MV-4-11 (cell line): ENCODE data around the gene TPRG1.
A peak's percentile ranks its signal among the peaks of the same experiment; 100 is the strongest.

Experiments
- DNase-seq: peaks from one replicate; lab custom pipeline; 2025; lab: John Stamatoyannopoulos, UW

Gene TPRG1

DNA sequence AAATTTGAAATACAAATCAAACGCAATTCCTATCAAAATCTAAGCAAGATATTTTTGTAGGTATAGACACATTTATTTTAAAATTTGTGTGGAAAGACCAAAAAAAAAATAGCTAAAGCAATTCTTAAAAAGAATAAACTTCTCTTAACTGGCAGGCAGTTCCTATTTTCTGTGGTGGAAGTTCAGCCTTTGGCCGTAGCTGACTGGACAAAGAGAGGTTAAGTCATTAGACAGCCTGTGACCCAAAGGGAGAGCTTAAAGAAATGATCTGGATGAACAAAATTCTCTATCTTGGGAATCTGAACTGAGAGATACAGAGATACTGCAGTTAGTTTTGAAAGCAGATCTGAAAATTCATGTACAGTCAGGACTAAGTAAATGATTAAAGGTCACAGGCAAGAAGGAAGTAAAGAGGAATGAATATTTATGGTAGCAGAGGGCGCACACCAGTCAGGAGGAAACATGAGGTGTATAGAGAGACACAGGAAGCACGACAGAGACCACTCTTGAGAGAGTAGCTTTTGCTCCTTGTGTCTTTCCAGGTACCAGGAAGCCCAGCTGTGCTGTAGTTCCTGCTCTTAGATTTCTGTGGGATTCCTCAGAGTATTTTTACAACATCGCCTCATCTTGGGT, 57.5 kb downstream of the TPRG1 start:
- peak; percentile 35 for DNase-seq

GRCh38 chr3:189232790-189233189, 61.0 kb downstream of the TPRG1 start:
- DNase-seq = no peak

GRCh38 chr3:189233225-189233858, 61.6 kb downstream of the TPRG1 start:
- peak; percentile 34 for DNase-seq

DNA sequence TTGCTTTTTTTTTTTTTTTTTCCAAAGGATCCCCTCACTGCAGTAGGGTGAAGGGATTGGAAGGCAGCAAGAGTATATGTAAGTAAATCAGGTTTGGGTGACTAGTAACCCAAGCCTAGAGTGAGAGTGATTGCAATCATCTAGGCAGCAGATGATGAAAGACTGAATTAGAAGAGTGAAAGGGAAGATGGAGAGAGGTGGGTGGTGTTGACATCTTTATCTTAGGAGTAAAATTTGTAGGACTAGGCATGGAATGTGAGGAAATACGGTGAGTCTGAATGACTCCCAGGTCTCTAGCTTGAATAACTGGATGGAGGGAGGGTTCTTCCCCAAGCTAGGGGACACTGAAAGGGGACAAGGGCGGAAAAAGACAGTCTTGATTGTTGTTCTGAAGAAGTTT, 63.4 kb downstream of the TPRG1 start:
- no peak for DNase-seq

- DNase-seq = peak; percentile 87
Observed at GRCh38 chr3:189236352-189236751, 64.6 kb downstream of the TPRG1 start.

DNA sequence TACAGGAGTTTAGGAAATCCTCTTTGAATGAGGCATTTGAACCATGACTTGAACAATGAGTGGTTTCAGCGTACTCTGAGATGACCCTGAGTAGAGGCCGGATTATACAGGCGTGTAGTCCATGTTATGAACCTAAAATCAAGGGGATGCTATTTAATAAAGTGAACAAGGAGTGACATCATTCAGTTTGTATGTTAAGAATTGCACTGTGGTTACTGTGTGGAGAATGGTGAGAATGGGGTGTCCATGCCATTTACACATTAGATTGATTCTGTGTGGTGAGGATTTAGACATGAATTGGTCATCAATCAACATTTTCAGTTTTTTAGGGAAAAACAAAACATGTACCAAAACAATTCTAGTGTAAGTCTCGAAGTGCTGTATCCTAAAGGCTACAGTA, 65.8 kb downstream of the TPRG1 start:
- DNase-seq = no peak

DNA sequence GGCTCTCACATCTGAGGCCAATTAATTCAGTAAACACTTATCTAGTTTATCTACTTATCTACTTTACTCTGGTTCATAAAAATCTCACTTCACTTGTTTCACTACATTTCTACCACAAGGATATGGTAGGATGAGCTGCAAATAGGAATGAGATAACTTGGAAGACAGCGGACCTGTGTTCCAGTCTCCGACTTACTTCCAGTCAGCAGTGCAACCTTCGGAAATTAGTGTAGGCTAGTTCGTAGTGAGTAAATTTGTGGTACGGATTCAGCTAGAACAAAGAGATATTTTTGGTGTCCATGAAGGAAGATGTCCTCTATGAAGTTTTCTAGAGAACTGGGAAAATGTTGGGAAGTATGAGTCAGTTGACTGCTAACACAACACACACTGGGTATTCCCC, 66.3 kb downstream of the TPRG1 start:
- no peak for DNase-seq

GRCh38 chr3:189239616-189240015, 67.8 kb downstream of the TPRG1 start:
- no peak for DNase-seq

GRCh38 chr3:189249987-189250386, 78.2 kb downstream of the TPRG1 start:
- DNase-seq = no peak

DNA sequence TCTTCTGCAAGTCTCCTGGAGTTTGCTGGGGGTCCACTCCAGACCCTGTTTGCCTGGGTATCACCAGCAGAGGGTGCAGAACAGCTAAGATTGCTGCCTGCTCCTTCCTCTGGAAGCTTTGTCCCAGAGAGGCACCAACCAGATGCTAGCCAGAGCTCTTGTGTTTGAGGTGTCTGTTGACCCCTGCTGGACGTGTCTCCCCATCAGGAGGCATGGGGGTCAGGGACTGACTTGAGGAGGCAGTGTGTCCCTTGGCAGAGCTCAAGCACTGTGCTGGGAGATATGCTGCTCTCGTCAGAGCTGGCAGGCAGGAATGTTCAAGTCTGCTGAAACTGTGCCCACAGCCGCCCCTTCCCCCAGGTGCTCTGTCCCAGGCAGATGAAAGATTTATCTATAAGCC, 86.5 kb downstream of the TPRG1 start:
- no peak for DNase-seq

DNA sequence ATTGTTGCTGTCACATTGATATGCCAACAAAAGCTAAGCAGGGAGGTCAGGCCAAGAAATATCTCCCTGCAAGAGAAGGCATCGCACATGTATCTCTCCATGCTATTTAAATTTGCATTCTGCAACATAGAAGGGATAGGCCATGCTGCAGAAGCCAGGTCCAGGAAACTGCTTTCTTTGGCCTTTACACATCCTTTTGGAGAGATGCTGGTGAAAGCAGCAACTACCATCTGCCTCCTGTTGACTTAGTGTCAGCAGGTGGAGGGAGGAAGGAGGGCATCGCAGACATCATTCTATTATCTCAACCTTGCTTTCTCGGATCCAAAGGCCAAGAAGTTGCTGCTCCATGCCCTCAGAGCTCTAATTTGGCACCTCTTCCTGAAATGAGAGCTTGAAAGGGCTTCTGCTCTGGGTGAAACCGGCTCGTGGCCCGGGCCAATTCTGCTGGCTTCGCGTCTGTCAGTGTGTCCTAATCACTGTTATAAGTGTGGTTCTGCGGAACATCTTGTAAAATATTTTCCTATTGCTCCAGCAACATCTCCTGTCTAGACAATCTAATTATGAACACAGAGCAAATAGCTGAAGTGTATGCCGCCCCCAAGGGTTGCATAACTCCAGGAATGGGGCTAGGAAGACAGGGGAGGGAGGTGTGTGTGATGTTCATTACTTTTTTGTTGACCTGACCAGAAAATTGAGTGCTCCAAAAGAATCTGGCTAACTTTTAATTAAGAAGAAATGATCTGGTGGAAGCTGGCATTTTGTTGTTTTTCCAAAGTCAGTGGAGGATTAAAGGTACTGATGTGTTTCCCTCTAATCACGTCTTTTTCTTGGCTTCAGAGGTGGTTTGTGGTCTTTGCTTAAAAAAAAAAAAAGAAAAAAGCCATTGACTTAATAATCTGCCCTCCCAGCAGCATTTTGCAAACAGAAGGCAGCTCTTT, 89.1 kb downstream of the TPRG1 start:
- DNase-seq = no peak

- DNase-seq = peak; percentile 39
Observed at GRCh38 chr3:189262746-189263145, 91.0 kb downstream of the TPRG1 start.

DNA sequence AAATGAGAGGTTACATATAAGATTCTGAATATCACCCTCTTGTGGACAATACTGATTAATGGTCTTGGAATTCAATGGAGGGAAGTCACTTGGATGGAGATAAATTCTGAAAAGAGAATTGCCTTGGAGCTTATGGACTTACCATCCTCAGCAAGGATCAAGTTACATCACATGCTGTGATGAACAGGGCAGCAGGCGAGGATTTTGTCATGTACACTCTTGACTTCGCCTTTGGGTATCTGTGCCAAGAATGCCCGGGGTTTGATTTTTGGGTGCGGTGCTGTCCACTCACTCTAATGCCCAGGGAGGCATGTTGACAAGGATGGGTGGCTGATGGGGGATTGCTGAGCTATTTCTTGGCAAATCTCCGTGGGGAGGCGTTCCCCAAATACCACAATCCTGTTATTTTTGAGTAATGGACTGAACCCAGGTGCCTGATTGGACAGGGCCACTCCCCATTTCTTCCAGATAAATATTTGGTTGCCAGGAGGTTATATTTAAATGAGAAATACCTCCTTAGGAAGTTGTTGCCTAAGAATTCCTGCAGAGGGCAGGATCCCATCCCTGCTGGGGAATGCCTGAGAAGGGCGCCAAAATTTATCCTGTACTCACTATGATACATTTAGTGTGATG, 96.3 kb downstream of the TPRG1 start:
- no peak for DNase-seq

DNA sequence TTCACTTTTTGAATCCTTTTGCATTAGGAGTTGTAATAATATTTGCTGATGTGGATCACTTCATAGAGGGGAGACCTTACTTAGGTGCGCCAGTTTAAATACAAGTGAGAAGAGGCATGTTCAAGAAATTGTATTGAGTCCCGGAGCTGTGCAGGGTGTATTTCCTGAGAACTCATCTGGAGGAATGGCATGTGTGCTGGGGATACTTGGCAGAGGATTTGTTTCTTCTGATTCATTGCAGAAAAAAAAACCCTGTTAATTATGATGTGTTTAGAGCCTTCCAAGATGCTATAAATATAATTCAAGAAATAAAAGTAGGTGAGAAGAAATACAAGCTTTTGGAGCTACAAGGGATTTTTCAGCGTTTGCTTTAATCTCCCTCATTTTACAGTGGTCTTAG, 97.6 kb downstream of the TPRG1 start:
- DNase-seq = no peak

DNA sequence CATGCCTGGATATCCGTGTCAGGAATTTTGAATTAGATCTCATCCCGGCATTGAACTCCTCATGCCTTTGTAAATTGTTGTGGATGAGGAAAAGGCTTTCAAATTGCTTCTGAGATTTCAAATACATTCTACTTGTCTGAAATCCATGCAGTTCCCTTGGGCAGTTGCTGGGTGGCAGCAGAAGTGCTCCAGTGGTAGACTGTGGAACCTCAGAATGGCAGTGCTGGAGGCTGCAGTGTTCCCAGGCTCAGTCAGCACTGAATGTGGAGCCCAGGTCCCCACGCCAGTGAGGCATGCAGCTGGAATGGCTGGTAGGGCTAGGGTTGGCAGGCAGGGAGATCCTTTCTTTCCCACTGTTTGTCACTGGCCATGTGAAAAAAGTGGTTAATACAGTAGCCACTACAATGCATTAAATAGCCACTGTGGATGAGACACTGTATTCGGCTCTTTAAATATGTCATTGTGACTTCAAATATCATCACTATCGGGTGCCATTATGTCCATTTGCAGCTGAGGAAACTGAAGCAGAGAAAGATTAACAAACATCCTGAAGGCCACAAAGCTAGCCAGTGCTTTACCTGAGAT, 98.6 kb downstream of the TPRG1 start:
- peak; percentile 38 for DNase-seq

- DNase-seq = no peak
Observed at GRCh38 chr3:189272500-189273119, 100.8 kb downstream of the TPRG1 start.

DNA sequence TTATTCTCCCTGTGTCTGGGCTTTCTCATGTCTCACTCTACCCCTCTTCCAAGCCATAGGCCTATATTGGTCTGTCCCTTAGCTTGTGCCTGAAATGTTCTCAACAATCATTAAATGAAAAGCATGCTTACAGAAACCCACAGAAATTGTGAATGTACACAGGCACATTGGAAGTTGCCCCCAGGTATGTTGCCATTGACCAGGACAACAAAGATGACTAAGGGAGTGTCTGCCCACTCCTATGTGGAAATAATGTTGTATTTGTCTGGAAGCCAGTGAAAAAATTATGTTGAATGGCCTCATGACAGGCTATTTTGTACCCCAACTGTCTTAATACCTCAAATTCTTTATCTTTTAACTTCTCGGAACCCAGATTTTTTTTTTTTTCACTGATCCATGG, 102.0 kb downstream of the TPRG1 start:
- DNase-seq = no peak

- DNase-seq = no peak
Observed at GRCh38 chr3:189275182-189275581, 103.4 kb downstream of the TPRG1 start.

- DNase-seq = peak; percentile 75
Observed at GRCh38 chr3:189275852-189276251, 104.1 kb downstream of the TPRG1 start.

DNA sequence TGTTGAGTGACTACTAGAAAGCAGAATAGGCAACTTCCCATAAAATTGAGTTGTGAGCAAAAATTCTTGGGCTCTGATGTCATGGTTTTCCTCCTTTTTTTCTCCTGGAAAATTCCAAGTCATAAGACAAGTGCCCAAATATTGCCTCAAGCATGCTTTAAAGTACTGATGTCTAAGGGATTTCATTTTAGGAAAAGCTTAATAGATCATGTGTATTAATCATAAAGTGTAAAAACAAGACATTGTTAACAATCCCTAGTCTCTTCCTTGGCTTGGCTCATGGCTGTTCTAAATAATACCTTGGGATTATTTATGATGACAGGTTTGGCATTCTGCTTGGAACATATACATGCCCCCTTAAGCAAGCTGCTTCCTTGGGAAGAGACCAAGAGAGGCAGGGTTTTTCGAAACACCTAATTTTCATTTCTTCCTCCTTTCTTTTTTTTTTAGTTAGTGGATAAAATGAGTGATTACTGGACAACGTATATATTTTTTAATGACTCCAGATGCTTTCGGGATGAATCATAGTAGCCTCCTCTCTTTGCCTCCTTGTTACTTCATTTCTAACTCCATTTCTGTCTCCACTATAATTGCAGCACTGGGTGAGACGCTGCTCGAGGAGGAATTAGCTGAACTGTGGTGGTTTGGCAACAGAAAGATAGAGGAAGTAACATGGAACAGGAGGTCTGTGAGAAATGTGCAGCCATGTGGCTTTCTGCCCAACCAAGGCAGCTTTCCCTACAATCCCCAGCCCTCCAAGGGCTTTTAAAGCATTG, 104.9 kb downstream of the TPRG1 start:
- peak; percentile 95 for DNase-seq

GRCh38 chr3:189277711-189278110, 105.9 kb downstream of the TPRG1 start:
- DNase-seq = peak; percentile 73
